Left lung (tissue), 10 donors: ENCODE results near the gene DBN1. TPM values are rescaled to one million over a fixed set of nuclear protein-coding genes. Genes with fewer than 3 reads are reported as not detected.

Source experiments
- ATAC-seq: fragments of 200-7000 bp; cut with Tn5 transposase; one replicate; pipeline ENCODE4 v1.9.1; 2020; ENCODE audit warnings: moderate library complexity
- DNase-seq, 4 donors: peaks; one replicate each; pipeline ENCODE4 v3.0.0-alpha.2; 2013 to 2020
- H3K27ac ChIP-seq, 2 donors: fragments of 200-600 bp; sonication (generic) in 1 of 2; one replicate each; pipeline versions ENCODE4 v1.5.0 to v1.8.0; 2020 to 2021
- H3K27me3 ChIP-seq, 2 donors: fragments of 200-600 bp; sonication (generic) in 1 of 2; one replicate each; pipeline versions ENCODE4 v1.5.0 to v1.8.0; 2020 to 2021
- H3K36me3 ChIP-seq, 2 donors: fragments of 200-600 bp; sonication (generic) in 1 of 2; one replicate each; pipeline versions ENCODE4 v1.5.0 to v1.8.0; 2020 to 2021
- H3K4me1 ChIP-seq, 2 donors: fragments of 200-600 bp; one replicate each; pipeline ENCODE4 v1.8.0; 2021
- H3K4me3 ChIP-seq, 2 donors: fragments of 200-600 bp; sonication (generic) in 1 of 2; one replicate each; pipeline versions ENCODE4 v1.5.0 to v1.8.0; 2020 to 2021; ENCODE audit warnings: mild to moderate bottlenecking in 1 of 2
- H3K9me3 ChIP-seq, 2 donors: fragments of 200-600 bp; sonication (generic) in 1 of 2; one replicate each; pipeline versions ENCODE4 v1.5.0 to v1.8.0; 2020 to 2021
- CTCF ChIP-seq, 2 donors: fragments of 200-600 bp; sonication (generic) in 1 of 2; IDR thresholded peaks; one replicate each; pipeline versions ENCODE4 v1.5.0 to v1.8.0; 2021; ENCODE audit warnings: antibody characterized with exemption in 2 of 2
- intact Hi-C, 2 donors: fragments of 100-400 bp; cut with DNase I; formaldehyde crosslinking; loops; one replicate each; pipeline versions ENCODE4 v1.11.2 to v1.14.2; 2022
- polyA plus RNA-seq, 6 donors: library from polyadenylated mRNA; unstranded; fragments of 120-200 nt; gene quantifications; one replicate each; pipeline ENCODE4 v1.2.1, GENCODE V29; 2013; ENCODE audit not compliant: insufficient read length in 6 of 6
- total RNA-seq, 2 donors: library from RNA; stranded (reverse); fragmentation: NEBNext Ultra II Directional; extraction: Animal tissue kit (Norgen Biotek cat#: 25700); gene quantifications; one replicate each; pipeline ENCODE4 v1.2.1, GENCODE V29; 2021
- donor health status: DM: no; HTN: yes; CAD: no.
- donor health status: DM: no; HTN: no; CAD: no.

DBN1 gene
- total and polyA plus RNA-seq, 8 donors: 43.2 to 207 (median 148) TPM

DNA sequence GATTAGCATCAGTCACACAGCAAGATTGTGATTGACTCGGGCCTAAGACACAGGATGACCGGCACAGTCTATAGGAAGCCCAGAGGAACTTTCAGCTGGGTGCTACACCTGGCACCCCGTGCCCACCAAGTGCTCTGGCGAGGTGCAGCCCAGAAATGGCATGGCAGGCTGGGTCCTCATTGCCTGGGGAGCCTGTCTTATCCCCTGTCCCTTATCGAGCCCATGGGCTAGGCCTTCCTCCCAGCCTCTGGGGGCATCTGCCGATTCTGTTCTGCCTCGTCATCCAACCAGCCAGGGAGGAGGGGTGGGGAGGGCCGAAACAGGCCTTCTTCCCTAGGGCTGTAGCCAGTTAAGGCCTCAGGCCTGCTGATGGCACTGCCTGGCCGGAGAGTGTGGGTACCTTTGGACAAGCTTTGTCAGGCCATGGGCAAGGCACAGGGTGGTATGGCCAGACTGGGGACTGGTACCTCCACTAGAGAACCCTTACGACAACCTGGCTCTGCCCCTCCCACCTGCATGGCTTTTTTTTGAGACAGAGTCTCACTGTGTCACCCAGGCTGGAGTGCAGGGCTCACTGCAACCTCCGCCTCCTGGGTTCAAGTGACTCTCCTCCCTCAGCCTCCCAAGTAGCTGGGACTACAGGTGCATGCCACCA lies 45.4 kb downstream of the DBN1 start:
- Histone ChIP-seq H3K36me3 (peaks cover 0 to 28% of the 10 kb centered on the region in 2 donors), H3K4me3 (peak overlapping the region; percentile 74 to 91), H3K27me3 (no peaks in the 10 kb centered on the region), H3K27ac (peak overlapping the region; percentile 33 to 96), H3K9me3 (no peaks in the 10 kb centered on the region), H3K4me1 (peaks cover 12 to 70% of the 10 kb centered on the region in 2 donors)
- DNase-seq (peak in 1 of 4 donors; percentile 53), ATAC-seq (no peak)
- intact Hi-C loops: no loop called here
- no peak for TF ChIP-seq CTCF (IDR thresholded peaks at IDR 0.05)

- intact Hi-C loops: no loop called here
- TF ChIP-seq CTCF (IDR thresholded peaks at IDR 0.05): no peak
- H3K9me3 ChIP-seq: no peaks in the 10 kb centered on the region
- peak overlapping the region; percentile 74 to 91 for H3K4me3 ChIP-seq
- no peaks in the 10 kb centered on the region for H3K27me3 ChIP-seq
- H3K36me3 ChIP-seq: peaks cover 0 to 21% of the 10 kb centered on the region in 2 donors
- ATAC-seq (no peak), DNase-seq (peak in 1 of 4 donors; percentile 19)
- H3K27ac ChIP-seq: peak overlapping the region; percentile 86 to 96
- H3K4me1 ChIP-seq: peaks cover 12 to 62% of the 10 kb centered on the region in 2 donors
Observed at GRCh38 chr5:177427211-177427822, 46.1 kb downstream of the DBN1 start.

DNA sequence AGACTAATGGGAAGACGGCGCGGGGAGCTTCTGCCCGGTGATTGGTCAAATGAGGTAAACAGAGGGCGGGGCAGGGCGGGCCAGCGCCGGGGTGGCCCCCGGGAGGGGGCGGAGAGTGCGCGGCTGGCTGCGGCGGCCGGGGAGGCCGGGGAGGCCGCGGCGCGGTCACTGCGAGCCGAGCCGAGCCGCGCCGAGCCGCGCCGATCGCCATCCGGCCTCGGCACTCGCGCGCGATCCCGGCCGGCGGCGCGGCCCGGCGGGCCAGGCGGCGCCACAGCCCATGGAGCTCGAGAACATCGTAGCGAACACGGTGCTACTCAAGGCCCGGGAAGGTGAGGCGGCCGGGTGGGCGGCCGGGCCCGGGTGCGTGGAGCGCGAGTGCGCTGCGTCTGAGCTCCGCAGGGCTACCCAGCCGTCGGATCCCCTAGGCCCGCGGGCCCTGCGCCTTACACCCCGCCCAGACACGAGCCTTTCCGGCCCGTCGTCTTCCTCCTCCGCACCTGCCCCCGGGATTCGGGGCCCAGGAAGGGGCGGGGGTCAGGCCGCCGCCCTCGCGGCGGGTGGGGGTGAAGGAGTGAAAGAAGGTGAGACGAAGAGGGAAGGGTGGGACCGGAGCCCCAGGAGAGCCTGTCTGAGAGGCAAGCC lies 46.7 kb downstream of the DBN1 start, which contains the start of gene GRK6:
Gene GRK6, plus strand, starts transcription at position 111 of the 645 bp plus-strand sequence. Its CDS starts 170 bp downstream, at position 281.
- intact Hi-C loops: no loop called here
- H3K4me3 ChIP-seq: peak within 1 kb of the TSS; percentile 74 to 91
- no peaks in the 10 kb centered on the region for H3K9me3 ChIP-seq
- ATAC-seq: no peak
- peaks cover 0 to 14% of the 10 kb centered on the region in 2 donors for H3K36me3 ChIP-seq
- peak in 3 of 4 donors; percentile 47 to 90 (median 65) for DNase-seq
- peak within 1 kb of the TSS; percentile 93 to 96 for H3K27ac ChIP-seq
- H3K27me3 ChIP-seq: no peaks in the 10 kb centered on the region
- no peak for TF ChIP-seq CTCF (IDR thresholded peaks at IDR 0.05)
- H3K4me1 ChIP-seq: peaks cover 12 to 56% of the 10 kb centered on the region in 2 donors

DNA sequence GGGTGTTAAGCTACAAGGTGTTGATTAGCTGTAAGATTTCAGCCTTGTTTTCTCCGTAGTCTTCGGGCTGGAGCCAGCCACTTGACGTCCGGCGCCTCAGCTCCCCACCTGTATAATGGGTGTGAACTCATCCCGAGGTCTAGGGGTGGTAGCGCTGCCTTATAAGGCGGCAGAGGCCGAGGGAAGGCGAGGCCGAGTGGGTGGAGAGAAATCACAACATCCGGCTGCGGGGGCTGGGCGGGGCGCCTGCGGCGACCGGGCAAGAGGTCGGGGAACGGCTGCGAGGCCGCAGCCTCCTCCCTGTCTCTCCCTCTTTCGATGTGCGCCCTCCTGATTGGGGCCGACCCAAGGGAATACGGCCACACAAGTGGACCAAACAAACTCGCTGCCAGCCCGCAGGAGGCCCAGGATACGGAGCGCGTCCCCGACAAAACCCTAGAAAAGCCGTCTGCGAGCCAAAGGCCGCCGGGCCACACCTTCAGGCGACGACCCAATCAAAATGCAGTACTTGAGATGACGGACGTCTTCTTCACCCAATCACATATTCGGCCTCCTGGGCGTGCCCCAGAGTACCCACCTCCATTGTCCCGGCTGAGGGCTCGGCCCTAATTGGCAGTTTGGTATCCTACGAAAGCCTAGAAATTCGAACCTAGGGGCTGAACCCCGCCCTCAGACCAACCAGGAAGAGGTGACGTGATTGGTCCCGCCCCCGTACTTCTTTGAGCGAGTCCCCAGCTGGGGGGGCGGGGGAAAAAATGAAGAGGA lies 47.5 kb downstream of the DBN1 start:
- DNase-seq (peak; percentile 98 to 100 (median 100)), ATAC-seq (peak; percentile 94)
- intact Hi-C loops: no loop called here
- peaks cover 0 to 10% of the 10 kb centered on the region in 2 donors for H3K36me3 ChIP-seq
- H3K4me1 ChIP-seq: peaks cover 12 to 49% of the 10 kb centered on the region in 2 donors
- TF ChIP-seq CTCF (IDR thresholded peaks at IDR 0.05): no peak
- no peaks in the 10 kb centered on the region for H3K27me3 ChIP-seq
- peak overlapping the region; percentile 93 to 96 for H3K27ac ChIP-seq
- H3K9me3 ChIP-seq: no peaks in the 10 kb centered on the region
- H3K4me3 ChIP-seq: peak overlapping the region; percentile 42 to 91
